Stimulated activated CD4-positive, alpha-beta T cell treated with anti-CD3 and anti-CD28 coated beads, TNF-alpha, amount 100 ng/mL, for 4 hours (primary cell): ENCODE measurements around the gene USH1C.

ENCODE experiments used
- DNase-seq, 3 experiments: peaks; one replicate each; pipeline ENCODE4 v3.0.0-alpha.2; 2020; ENCODE audit warnings: low read depth in 3 of 3

Gene USH1C

DNA sequence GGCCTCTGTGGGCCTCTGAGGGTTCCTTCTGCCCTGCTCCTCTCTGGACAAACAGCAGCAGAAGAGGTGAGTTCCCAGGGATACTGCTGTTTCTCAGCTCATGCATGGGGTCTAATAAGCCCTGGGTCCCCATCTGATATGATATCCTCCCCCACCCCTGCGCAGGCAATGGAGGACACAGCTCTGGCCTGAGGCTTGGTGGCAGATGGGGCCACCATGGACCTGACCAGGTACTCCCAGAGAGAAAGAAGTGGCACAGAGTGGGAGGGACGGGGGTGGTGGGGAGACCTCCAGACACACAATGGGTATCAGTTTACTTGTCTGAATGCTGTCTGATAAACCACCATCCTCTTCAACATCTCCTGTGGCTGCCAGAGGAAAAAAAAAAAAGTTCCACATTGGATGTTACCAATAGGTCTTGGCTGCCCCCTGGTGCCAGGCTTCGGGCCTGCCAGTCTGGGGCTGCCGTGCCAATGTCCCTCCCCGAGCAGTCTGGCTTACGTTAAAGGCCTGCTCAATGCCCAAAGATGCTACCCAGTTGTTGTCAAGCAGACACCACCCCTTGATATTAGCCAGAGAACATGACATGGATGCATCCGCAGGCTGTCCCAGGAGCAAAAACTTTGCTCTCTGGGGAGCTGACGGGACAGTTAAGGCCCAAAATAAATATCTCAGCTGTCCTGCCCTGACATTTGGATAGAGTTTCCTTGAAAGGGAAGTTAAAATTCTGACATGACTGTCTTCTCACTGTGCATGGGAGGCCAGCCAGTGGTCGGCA is 39.7 kb downstream of the USH1C start:
- peak; percentile 62 to 64 (median 63) for DNase-seq

DNA sequence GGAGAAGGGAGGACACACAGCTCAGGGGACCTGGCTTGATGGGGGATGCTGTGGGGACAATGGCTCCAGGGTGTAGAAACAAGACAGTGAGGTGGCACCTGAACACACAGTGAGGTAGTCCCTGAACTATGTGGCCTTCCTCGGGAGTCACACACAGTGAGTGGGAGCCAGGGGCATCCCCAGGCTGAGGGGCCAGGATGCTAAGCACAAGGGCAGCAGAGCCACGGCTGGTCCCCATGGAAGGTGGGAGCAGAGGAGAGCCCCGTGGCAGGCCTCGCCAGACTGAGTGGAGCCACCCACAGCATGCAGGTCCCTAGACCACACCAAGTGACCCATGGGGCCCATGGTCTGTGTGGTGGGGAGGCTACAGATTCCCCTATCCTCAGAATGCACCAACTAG is 41.6 kb downstream of the USH1C start:
- no peak for DNase-seq

DNA sequence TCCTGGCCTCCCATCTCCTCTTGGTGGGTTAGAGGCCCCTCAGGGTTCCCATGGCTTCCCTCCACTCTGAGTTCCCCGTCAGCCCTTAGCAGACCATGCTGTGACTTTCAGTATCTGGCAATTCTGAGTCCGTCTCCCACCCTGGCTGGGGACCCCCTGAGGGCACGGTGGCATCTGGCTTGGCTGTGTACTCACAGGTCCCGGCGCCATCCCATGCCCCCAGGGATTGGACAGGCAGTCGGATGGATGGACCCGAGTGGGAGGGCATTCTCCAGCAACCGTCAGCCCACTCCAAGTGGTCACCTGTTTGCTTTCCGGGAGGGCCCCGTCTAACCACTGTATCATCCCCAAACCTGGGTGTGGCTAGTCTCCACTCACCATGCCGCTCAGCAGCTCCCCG is 43.5 kb downstream of the USH1C start:
- DNase-seq: no peak

DNA sequence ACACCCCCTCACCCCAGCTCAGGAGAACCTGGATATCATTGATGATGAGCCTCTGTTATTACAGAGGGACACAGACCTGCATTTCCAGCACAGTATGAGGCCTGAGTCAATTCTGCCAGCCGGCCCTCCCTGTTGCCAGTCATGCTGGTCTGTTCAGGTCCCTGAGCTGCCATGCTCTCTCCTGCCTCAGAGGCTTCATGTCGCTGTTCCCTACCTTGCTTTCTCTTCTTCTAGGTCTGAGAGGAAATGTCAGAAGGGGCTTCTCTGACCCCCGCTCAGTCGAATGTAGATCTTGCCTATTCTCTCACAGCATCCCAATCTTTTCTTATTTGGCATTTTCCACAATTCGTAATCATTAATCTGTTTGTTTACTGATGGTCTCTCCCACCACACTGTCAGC is 45.7 kb downstream of the USH1C start:
- no peak for DNase-seq

DNA sequence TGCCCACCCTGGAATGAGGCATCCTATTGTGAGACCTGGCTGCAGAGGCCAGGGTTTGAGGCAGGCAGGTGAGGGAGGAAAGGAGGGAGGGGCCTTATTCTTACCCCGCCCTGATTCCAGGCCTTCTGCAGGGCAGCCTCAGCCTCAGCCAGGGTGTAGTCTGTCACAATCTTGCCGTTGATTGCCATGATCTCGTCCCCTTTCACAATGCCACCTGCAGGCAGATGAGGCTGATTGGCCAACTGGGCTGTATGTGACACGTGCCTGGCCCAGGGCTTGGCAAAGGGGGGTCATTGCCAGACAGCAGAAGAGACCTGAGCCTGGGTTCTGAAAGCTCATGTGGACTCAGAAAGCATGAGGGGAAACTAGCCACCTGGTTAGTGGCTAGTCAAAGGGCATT is 46.2 kb downstream of the USH1C start:
- no peak for DNase-seq

DNA sequence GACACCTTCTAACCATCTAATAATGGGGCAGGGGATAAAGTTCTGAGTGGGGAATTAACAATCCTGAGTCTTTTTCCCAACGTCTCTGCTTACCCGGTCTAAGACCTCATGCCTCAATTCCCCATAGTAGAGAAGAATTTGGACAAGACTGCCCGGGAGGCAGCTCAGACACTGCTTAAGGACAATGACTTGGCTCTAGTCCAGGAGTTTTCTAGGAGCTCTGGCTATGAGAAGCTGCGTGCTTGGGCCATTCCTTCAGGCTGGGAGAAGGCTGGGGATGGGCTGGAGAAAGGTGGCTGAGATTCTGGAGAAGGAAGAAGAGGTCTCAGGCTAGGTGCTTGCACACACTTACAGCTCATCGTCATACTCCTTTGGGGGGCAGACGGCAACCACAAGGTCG is 47.8 kb downstream of the USH1C start:
- no peak for DNase-seq

DNA sequence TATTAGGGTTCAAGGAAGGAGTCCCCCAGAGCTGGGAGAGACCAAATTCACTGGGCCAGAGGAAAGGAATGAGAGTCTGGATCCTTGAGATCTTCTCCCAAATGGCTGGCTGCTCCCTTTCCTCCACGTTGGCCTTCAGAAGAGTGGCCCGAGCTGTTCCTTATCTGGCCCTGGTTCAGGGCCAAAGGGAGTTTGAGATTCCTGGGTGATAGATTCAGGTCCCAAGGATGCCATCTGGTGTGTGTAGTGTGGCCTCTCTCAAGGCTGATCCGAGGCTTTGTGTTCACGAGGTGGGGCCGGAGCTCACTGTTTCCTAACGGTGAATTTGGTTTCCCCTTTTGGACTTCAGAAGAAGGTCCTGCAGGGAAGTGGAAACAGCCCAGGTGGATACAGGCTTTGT is 50.2 kb downstream of the USH1C start:
- DNase-seq: no peak

DNA sequence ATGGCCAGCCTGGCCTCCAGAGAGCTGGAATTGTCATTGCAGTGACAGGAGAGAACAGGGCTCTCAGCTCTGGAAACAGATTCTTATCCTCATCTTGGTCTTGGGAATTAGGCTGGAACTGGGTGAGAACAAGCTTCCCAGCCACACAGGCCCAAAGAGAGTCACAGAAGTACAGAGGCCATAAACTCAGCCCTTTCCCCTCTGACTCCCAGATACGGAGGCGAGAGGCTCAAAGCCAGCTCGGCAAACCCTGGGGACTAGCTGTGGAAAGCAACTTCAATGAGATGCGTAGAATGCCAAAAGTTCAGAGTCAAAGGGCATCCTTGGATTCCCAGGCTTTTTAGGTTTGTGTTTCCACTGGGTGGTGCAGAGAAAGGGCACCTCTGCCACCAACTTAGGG is 53.3 kb downstream of the USH1C start:
- DNase-seq: no peak

DNA sequence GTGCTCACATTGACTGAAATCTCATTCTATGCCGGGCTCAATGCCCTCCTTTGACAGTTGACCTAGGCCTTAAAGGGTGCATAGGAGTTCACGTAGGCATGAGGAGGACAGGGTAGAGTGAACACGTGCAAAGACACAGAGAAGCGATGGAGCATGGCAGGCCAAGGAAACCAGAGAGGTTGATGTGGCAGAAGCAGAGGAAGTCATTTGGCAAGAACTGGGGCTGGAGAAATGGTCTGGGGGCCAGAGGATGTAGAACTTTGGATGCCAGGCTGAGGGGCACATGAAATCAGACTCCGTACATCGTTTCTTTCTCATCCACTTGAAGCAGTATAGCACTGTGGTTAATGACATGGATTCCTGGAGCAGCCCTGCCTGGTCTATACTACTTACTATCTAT is 54.0 kb downstream of the USH1C start:
- no peak for DNase-seq

DNA sequence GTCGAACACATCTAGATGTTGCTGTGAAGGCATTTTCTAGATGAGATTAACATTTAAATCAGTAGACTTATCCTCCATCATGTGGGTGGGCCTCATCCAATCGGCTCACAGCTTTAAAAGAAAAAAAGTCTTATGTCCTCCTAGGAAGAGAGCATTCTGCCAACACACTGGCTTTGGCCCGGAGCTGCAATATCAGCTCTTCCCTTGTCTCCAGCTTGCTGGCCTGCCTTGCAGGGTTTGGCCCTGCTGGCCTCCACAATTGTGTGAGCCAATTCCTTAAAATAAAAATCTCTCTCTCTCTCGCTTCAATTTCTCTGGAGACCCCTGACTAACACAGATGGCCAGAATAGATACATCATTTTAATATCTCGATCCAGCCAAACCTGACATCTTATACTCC is 54.5 kb downstream of the USH1C start:
- DNase-seq: no peak

DNA sequence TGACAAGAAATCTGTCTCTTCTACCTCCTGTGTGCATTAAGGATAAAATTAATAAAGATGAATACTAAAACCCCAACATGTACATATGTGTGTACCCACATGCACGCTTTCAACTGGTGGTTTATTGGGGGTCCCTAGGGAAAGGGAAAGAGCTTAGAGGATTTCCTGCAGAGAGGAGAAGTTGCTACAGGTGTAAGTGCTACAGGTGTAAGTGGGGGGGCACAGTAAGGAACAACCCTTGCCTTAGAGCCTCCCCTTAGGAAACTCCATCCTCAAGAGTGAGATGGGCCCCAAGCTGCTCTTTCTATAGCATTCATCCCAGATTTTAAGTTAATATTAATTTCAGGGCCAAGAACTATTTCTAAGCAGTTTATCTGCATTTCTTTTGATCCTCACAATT is 55.7 kb downstream of the USH1C start:
- DNase-seq: no peak

DNA sequence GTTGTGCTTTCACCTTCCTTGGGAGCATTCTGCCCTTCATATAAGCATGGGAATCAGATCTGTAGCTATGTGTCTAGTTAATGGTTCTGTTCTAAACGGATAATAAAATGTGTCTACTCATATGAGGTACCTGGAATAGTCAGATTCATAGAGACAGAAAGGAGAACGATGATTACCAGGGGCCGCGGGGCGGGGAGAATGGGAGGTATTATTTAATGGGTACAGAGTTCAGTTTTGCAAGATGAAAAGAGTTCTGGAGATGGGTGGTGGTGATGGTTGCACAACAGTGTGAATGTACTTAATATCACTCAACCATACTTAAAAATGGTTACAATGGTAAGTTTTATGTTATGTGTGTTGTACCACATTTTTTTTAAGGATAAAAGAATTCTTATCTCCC is 57.6 kb downstream of the USH1C start:
- DNase-seq: no peak

DNA sequence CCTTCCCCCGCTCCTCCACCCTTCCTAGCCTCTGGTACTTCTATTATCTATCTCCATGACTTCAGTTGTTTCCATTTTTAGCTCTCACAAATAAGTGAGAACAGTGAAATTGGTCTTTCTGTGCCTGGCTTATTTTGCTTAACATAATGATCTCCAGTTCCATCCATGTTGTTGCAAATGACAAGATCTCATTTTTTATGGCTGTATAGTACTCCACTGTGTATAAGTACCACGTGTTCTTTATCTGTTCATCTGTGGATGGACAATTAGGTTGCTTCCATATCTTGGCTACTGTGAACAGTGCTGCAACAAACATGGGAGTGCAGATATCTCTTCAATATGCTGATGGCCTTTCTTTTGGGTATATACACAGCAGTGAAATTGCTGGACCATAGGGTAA is 60.7 kb downstream of the USH1C start:
- no peak for DNase-seq

DNA sequence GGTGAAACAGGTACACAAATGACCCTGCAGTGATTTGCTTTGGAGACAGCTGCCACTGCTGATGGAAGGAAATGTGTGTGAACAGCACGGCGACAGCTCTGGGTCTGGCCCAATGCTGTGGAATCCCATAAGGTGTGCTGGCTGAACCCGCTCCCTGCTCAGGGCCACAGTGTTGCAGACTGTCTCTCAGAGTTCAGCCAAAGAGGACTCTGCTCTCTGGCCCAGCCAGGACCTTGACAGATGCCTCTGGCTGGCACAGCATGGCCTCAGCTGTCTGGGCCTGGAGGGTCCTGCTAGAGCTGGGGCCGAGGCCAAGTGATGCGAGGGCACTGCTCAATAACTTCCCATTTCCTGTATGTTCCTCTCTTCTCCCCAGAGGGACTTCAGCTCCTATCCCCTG is 62.3 kb downstream of the USH1C start:
- DNase-seq: no peak

DNA sequence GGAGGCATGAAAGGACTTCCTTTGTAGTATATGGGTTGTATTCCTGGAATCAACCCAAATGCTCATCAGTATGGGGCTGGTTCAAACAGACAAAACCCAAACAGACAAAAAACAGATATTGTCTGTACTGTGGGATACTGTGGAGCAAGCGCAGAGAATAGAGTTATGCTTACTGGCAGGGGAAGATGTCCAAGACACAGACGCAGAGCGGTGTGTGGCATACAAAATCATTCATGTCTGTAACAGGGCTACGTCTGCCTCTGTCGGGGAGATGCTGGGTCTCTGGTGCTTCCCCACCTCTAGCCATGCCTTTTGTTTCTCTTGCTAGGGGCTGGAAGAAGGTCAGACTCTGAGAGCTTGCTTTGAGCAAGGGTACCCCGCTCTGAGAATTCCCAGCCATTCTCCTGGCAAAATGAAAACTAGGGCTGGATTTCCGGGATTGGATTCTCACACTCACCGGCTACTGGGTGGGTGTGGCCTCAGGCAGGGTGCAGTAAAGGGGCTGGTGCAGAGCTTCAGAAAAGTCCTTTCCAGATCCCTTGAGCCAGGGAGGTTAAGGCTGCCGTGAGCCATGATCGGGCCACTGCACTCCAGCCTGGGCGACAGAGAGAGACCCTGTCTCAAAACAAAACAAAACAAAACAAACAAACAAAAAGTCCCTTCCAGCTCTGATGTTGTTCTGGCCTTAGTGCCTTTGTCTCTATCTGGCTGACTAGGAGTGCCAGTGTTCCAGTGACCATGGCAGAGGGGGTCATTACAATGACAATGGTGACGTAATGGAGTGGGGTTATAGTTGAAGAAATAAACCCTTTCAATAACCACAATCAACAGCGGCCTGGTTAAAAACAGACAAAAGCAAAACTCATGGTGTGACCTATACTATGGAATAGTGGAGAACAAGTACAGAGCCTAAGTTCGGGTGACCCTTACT is 64.7 kb downstream of the USH1C start:
- DNase-seq: no peak

DNA sequence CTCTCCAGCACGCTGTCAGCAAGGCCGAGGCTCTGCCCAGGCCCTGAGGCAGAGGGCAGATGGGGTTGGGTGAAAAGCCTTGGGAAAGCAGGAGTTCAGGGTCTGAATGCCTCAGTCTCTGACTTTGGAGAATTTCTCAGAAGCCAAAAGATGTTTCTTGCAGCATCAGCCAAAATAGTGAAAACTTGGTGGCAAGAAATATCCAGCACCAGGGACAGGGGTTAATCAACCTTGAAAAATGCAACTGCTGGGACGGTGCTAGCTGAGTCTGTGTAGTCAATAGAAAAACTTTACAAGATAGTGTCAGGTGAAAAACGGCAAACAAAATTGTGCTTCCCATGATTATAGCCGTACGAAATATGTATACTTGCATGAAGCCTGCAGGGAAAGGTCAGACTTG is 66.1 kb downstream of the USH1C start:
- DNase-seq: no peak

DNA sequence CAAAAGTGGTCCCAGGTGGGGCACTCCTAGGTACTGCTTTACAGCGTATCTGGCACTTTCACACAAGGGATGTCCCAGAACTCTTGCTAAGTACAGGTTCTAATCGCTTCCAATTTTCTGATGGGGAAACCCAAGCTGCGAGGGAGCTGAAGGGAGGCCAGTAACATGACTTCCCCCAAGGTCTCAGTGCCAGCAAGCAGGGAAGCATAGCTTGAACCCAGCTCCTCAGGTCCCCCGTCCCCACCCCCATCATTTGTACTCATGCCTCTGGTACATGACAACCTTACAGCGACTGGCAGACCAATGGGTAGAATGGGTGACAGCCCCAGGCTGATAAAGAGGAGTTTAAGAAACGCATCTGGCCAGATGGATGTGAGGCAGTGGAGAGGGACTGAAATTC is 66.9 kb downstream of the USH1C start:
- DNase-seq: no peak

DNA sequence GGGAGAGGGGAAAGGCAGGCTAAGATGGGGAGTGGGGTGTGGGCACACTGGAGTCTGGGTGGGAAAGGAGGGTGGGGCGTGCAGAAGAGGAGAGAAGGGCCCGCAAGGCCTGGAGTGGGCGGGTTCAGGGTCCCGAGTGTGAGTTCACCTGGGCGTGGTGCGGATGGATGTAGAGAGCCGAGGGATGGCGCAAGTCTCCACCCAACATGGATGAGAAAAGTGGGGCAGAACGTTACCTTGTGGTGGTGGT is 67.2 kb downstream of the USH1C start:
- no peak for DNase-seq

DNA sequence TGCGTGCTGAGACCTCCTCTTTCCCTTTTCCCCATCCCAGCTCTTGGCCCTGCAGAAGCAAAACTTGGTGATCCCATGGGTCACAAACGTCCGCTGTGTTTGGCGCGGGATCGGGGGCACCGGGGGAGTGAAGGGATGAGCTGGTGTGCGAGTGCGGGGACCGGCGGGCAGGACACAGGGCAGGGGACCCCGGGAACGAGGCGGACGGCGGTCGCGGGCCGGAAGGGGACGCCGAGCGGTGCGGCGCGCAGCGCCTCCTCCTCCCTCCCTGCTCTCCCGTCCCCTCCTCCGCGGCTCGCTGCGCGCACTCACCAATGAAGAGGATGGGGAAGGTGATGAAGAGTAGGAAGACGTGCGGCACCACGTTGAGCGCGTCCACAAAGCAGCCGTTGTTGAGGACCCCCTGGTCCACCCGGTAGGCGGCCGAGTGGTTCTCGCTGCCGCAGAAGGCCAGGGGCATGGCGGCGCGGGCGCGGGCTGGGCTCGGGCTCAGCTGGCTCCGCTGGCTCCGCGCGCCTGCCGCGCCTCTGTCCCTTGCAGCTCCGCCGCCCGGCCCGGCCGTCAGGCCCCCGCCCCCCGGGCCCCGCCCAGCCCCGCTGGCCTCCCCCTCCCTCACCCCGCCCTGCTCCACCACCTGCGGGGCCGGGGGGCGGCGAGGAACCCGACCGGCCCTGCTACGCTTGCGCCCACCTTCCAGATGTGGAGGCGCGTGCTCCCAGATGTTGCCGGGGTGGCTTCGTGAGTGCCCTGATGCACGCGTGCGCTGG is 67.7 kb downstream of the USH1C start, which contains the start of gene ABCC8:
Gene ABCC8 (minus strand): TSS at position 529 of the 767 bp plus-strand sequence. CDS start 69 bp downstream, at position 460.
- no peak for DNase-seq

DNA sequence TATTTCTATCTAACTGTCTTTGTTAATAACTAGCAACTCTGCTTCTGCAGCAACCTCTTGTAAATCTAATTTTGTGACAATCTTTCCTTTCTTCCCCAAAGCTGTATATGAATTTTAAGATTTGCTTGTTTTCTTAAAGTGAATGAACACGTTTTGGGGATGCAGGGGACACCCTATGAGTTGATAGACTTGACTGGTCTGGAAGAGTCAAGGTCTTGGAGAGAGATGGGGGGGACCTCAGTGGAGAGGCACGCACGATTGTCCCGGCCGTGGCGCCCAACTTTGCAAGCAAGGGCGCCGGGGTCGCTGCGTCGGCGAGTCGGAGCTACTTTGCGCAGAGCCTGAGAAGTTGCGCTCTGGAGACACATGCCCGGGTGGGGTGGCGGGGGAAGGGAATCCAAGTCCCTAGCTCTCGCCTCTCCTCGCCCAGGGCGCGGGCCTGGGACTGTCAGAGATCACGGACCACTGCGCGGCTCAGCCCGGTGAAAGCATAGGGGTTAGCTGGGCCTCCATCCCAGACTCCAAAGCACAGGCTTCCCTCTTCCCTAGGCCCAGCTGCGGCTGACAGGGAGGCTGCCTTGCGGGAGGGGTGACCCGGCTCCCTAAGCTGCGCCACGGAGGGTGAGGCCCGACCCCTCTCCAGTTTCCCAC is 68.4 kb downstream of the USH1C start:
- no peak for DNase-seq

DNA sequence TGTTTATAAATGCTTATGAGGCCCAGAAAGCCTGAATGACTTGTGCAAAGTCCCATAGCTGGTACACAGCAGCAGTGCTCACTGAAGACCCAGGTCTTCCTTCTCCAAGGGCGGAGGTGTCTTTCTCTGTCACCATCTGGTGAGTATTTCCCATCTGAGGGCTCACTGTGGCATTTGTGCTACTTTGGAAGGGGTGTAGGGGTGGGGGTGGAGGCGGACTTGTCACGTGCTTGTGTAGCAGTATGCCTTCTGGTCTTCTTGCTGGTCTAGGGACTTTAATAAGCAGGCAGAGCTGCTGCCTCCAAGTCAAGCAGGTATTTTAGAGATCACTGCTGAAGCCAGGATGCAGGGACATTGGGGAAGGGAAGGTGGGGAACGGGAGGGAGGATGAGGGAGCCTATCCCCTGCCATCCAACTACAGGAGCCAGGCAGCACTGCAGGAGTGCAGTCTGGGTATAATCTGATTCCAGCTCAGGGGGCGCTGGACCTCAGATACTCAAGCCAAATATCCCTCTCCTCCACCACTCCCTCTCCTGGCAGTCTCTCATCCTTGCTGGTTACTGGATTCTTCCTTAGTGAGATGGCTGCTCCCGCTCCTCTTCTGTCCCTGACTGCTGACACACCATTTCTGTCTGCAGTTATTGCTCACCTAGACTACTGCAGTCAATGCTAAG is 71.0 kb downstream of the USH1C start:
- no peak for DNase-seq
